HepG2 (cell line): ENCODE measurements around the gene SFMBT1. TPM values are rescaled to one million over a fixed set of nuclear protein-coding genes. Genes with fewer than 3 reads are reported as not detected.

Source experiments
- CREM ChIP-seq, 2 experiments: sonication (generic) in 1 of 2; formaldehyde crosslinking in 1 of 2; IDR thresholded peaks; 2 replicates each; pipeline versions ENCODE4 v1.4.0 to v1.6.1; 2016 to 2020; ENCODE audit warnings: antibody characterized with exemption in 1 of 2, mild to moderate bottlenecking in 1 of 2, missing genetic modification reagents in 1 of 2
- FLYWCH1 ChIP-seq: sonication (generic); formaldehyde crosslinking; IDR thresholded peaks from 2 replicates; pipeline ENCODE4 v1.8.1; 2023; ENCODE audit warnings: mild to moderate bottlenecking, missing genetic modification reagents
- HNF4G ChIP-seq, 2 experiments: sonication (generic) in 1 of 2; formaldehyde crosslinking in 1 of 2; IDR thresholded peaks; 2 replicates each; pipeline versions ENCODE4 v1.4.0 to v1.6.1; 2011 to 2020; ENCODE audit warnings: borderline replicate concordance in 2 of 2, low read depth in 2 of 2, mild to moderate bottlenecking in 2 of 2, low read length in 1 of 2, missing genetic modification reagents in 1 of 2, moderate library complexity in 1 of 2
- KDM3A ChIP-seq: IDR thresholded peaks from 2 replicates; pipeline ENCODE4 v1.6.1; 2018; ENCODE audit warnings: low read depth, missing compliant biosample characterization
- MED8 ChIP-seq: sonication (generic); formaldehyde crosslinking; IDR thresholded peaks from 2 replicates; pipeline ENCODE4 v1.8.1; 2023; ENCODE audit warnings: mild to moderate bottlenecking, missing genetic modification reagents; ENCODE audit not compliant: insufficient replicate concordance
- MYC ChIP-seq: sonication (generic); formaldehyde crosslinking; IDR thresholded peaks from 2 replicates; pipeline ENCODE4 v1.9.0; 2021; ENCODE audit warnings: missing genetic modification reagents, borderline replicate concordance
- NR2F1 ChIP-seq, 2 experiments: fragments of 450-650 bp in 1 of 2; formaldehyde crosslinking in 1 of 2; IDR thresholded peaks; 2 replicates each; pipeline versions ENCODE4 v1.5.0 to v1.6.1; 2016 to 2020; ENCODE audit warnings: mild to moderate bottlenecking in 1 of 2, missing compliant biosample characterization in 1 of 2, missing genetic modification reagents in 1 of 2, moderate library complexity in 1 of 2
- PHF20 ChIP-seq: sonication (generic); formaldehyde crosslinking; IDR thresholded peaks from 2 replicates; pipeline ENCODE4 v1.5.0; 2020; ENCODE audit warnings: mild to moderate bottlenecking, missing genetic modification reagents
- POLR2A ChIP-seq, 2 experiments: IDR thresholded peaks; 2 replicates each; pipeline ENCODE4 v1.6.1; 2011; ENCODE audit warnings: low read depth in 2 of 2, low read length in 2 of 2, mild to moderate bottlenecking in 1 of 2, moderate library complexity in 1 of 2; ENCODE audit not compliant: insufficient read depth in 1 of 2
- SRSF1 ChIP-seq: fragments of 200-400 bp; formaldehyde crosslinking; optimal IDR thresholded peaks from 2 replicates; pipeline ENCODE3; 2017; ENCODE audit warnings: mild to moderate bottlenecking, low read depth, low read length, moderate library complexity
- ZFP1 ChIP-seq: IDR thresholded peaks from 2 replicates; pipeline ENCODE4 v1.6.1; 2016
- ZMAT3 ChIP-seq: sonication (generic); formaldehyde crosslinking; conservative IDR thresholded peaks from 2 replicates; pipeline ENCODE4 v1.7.0; 2021; ENCODE audit warnings: missing genetic modification reagents
- ZNF329 ChIP-seq: sonication (generic); formaldehyde crosslinking; IDR thresholded peaks from 2 replicates; pipeline ENCODE4 v1.9.0; 2021; ENCODE audit warnings: low read depth, mild to moderate bottlenecking, missing genetic modification reagents
- ZNF335 ChIP-seq: sonication (generic); formaldehyde crosslinking; IDR thresholded peaks from 2 replicates; pipeline ENCODE4 v1.4.0; 2020; ENCODE audit warnings: missing genetic modification reagents
- polyA plus RNA-seq, 8 experiments: library from polyadenylated mRNA; depleted of rRNA in 3 of 8; stranded (reverse) in 7 of 8; unstranded in 1 of 8; fragments of >200 nt; fragmentation: Illumina TruSeq in 4 of 8; extraction: Trizol in 4 of 8; gene quantifications; 2 replicates each; pipeline versions ENCODE4 v1.2.1 to v1.2.3, GENCODE V29; 2011 to 2016; ENCODE audit warnings: low read depth in 4 of 8, missing spikeins in 1 of 8, mixed read lengths in 1 of 8; ENCODE audit not compliant: insufficient read depth in 1 of 8
- total RNA-seq, 5 experiments: library from RNA; depleted of rRNA; stranded (reverse); fragments of >200 nt; fragmentation: Illumina TruSeq; extraction: Trizol; gene quantifications; 2 replicates each; pipeline ENCODE4 v1.2.3, GENCODE V29; 2016; ENCODE audit warnings: low read depth in 1 of 5
- TF ChIP-seq, protein P1 (sequence below), 2 experiments: sonication (generic) in 1 of 2; formaldehyde crosslinking in 1 of 2; IDR thresholded peaks; 2 replicates each; pipeline versions ENCODE4 v1.4.0 to v1.6.1; 2016 to 2020; ENCODE audit warnings: borderline replicate concordance in 1 of 2, low read depth in 1 of 2, mild to moderate bottlenecking in 1 of 2, missing genetic modification reagents in 1 of 2
- TF ChIP-seq, protein P2 (sequence below): IDR thresholded peaks from 2 replicates; pipeline ENCODE4 v1.6.1; 2016
- TF ChIP-seq, protein P3 (sequence below): sonication (generic); formaldehyde crosslinking; IDR thresholded peaks from 2 replicates; pipeline ENCODE4 v1.5.0; 2020; ENCODE audit warnings: mild to moderate bottlenecking, missing genetic modification reagents

SFMBT1 gene
- total and polyA plus RNA-seq, 2 of the 13 experiments (the other 11 are each of a cell fraction or from before 2014, with no cell fraction given): 3.8 to 12.8 TPM

DNA sequence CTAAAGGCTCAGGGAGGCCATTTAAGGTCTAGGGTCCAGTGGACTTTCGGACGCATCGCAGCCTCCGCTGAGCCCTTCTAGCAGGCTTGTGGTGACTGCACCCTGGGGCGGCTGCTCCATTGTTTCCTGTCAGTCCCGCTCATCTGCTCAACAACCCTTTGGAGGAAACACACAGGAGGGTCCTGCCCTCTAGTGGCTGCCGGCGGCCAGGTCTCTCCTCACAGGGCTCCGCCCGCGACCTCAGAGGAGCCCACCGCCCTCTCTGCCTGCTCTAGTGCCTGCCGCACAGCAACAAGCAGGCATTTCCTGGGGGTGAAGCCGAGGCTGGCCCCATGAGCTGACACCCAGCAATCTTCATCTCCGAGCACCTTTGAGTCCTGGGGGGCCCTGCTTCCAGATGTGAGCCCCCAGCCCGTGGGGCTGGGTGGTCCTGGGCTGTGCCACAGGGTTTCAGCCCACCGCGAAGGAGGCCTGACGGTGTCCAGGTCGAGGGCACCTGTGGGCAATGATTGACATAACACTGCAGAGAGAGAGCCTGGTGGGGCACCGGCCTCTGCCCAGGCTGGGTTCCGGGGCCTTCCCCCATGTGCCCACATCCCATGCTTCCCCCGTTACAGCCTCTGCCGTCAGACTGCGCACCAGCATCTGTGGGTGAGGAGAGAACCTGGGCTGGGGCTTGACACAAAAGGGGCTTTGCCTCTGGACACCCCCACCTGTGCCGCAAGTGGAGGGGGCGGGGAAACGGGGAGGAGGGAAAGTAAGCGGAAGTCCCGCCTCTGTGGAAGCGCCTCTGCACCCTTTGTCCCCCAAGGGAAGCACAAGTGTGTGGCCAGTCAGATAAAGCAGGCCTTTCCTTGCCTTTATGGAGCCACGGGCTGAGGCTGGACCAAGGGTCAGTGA lies 27.0 kb upstream of the SFMBT1 start (continued):
- TF ChIP-seq, protein P1, sequence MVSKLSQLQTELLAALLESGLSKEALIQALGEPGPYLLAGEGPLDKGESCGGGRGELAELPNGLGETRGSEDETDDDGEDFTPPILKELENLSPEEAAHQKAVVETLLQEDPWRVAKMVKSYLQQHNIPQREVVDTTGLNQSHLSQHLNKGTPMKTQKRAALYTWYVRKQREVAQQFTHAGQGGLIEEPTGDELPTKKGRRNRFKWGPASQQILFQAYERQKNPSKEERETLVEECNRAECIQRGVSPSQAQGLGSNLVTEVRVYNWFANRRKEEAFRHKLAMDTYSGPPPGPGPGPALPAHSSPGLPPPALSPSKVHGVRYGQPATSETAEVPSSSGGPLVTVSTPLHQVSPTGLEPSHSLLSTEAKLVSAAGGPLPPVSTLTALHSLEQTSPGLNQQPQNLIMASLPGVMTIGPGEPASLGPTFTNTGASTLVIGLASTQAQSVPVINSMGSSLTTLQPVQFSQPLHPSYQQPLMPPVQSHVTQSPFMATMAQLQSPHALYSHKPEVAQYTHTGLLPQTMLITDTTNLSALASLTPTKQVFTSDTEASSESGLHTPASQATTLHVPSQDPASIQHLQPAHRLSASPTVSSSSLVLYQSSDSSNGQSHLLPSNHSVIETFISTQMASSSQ (IDR thresholded peaks at IDR 0.05; ENCODE audit: low read depth): no peak
- TF ChIP-seq, protein P1 (CRISPR knock-in tag; IDR thresholded peaks at IDR 0.05; ENCODE audit: borderline replicate concordance): no peak; the same call in 1 of the 2 replicates
- peak; percentile 44; the same call in 1 of the 2 replicates for TF ChIP-seq HNF4G (IDR thresholded peaks at IDR 0.05; ENCODE audit: borderline replicate concordance, low read depth, low read length)
- peak; percentile 53; the same call in 1 of the 2 replicates for TF ChIP-seq HNF4G (CRISPR knock-in tag; IDR thresholded peaks at IDR 0.05; ENCODE audit: borderline replicate concordance, low read depth)
- 0 out of 2 replicates have a peak, but pooled peaks have one; percentile 46 for TF ChIP-seq FLYWCH1
- TF ChIP-seq SRSF1: peak; percentile 68
- TF ChIP-seq, protein P2, sequence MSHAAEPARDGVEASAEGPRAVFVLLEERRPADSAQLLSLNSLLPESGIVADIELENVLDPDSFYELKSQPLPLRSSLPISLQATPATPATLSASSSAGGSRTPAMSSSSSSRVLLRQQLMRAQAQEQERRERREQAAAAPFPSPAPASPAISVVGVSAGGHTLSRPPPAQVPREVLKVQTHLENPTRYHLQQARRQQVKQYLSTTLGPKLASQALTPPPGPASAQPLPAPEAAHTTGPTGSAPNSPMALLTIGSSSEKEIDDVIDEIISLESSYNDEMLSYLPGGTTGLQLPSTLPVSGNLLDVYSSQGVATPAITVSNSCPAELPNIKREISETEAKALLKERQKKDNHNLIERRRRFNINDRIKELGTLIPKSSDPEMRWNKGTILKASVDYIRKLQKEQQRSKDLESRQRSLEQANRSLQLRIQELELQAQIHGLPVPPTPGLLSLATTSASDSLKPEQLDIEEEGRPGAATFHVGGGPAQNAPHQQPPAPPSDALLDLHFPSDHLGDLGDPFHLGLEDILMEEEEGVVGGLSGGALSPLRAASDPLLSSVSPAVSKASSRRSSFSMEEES (CRISPR knock-in tag): 0 out of 2 replicates have a peak, but pooled peaks have one; percentile 16
- TF ChIP-seq, protein P3, sequence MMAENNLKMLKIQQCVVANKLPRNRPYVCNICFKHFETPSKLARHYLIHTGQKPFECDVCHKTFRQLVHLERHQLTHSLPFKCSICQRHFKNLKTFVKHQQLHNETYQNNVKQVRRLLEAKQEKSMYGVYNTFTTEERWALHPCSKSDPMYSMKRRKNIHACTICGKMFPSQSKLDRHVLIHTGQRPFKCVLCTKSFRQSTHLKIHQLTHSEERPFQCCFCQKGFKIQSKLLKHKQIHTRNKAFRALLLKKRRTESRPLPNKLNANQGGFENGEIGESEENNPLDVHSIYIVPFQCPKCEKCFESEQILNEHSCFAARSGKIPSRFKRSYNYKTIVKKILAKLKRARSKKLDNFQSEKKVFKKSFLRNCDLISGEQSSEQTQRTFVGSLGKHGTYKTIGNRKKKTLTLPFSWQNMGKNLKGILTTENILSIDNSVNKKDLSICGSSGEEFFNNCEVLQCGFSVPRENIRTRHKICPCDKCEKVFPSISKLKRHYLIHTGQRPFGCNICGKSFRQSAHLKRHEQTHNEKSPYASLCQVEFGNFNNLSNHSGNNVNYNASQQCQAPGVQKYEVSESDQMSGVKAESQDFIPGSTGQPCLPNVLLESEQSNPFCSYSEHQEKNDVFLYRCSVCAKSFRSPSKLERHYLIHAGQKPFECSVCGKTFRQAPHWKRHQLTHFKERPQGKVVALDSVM (CRISPR knock-in tag): peak; percentile 73; the same call in 1 of the 2 replicates
- TF ChIP-seq ZFP1 (CRISPR knock-in tag): peak; percentile 48; the same call in 1 of the 2 replicates
- TF ChIP-seq ZMAT3 (CRISPR knock-in tag): 0 out of 2 replicates have a peak, but pooled peaks have one; percentile 35
- no peak for TF ChIP-seq NR2F1 (CRISPR knock-in tag; IDR thresholded peaks at IDR 0.05)
- peak; percentile 73 for TF ChIP-seq PHF20 (CRISPR knock-in tag)
- TF ChIP-seq CREM (IDR thresholded peaks at IDR 0.05): no peak
- TF ChIP-seq CREM (CRISPR knock-in tag; IDR thresholded peaks at IDR 0.05): no peak
- peak; percentile 76; the same call in 1 of the 2 replicates for TF ChIP-seq KDM3A
- peak; percentile 40; the same call in 1 of the 2 replicates for TF ChIP-seq MYC (CRISPR knock-in tag)
- TF ChIP-seq POLR2A (IDR thresholded peaks at IDR 0.05; ENCODE audit: insufficient read depth in 1 of 2, low read depth in 2 of 2, low read length in 2 of 2): peak; percentile 45 to 82; a peak in 3 of 4 replicates
- TF ChIP-seq MED8 (CRISPR knock-in tag): peak; percentile 66
- peak; percentile 76; the same call in 1 of the 2 replicates for TF ChIP-seq ZNF329 (CRISPR knock-in tag)
- peak; percentile 25; the same call in 1 of the 2 replicates for TF ChIP-seq ZNF335 (CRISPR knock-in tag)
